ENCODE results near the gene CRISPLD2.
A peak's percentile ranks its signal among the peaks of the same experiment; 100 is the strongest.
"Not testable (repeated sequence)": the region's sequence is repeated elsewhere in the genome, so short reads cannot be mapped to it uniquely, and the experiment has no call there.

Gene CRISPLD2

DNA sequence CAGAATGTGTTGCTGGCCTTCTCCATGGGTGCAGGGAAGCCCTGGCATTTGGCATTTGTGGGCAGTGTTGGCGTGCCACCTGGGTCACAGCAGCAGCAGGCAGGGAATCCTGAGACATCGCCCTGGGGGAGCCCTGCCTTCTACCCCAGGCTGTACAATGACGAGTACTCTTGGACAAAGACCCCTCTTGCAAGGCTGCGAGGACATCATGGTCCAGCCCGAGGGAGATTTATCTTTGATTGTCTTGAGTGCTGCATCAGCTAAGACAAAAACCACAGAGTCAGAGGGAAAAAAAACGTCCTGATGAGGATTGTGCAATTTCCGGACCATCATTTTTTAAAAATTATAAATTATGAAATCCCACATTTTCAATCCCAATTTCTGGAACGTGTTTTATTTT lies 3.7 kb downstream of the CRISPLD2 start:
- no peak for DNase-seq

DNA sequence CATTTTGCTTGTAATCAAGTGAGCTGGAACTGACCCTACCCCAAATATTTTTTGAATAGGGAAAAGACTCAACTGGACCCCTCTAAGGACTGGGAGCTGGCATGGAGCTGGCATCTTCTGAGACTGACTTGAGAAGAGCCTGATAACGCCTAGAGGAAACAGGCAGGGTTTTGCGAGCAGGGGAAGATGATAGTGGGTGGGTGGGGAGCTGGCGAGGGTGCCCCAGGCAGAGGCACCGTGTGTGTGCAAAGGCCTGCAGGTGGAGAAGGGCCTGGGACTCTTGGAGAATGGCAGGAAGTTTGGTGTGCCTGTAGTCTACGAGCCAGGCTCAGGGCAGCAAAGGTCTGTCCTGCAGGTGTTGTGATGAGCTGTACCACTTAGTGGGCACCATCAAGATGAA lies 4.1 kb downstream of the CRISPLD2 start:
- DNase-seq = no peak

- DNase-seq = no peak
These were observed 6.2 kb downstream of the CRISPLD2 start for GRCh38 chr16:84825896-84826557.

GRCh38 chr16:84826558-84826941 lies 6.8 kb downstream of the CRISPLD2 start:
- DNase-seq = no peak

DNA sequence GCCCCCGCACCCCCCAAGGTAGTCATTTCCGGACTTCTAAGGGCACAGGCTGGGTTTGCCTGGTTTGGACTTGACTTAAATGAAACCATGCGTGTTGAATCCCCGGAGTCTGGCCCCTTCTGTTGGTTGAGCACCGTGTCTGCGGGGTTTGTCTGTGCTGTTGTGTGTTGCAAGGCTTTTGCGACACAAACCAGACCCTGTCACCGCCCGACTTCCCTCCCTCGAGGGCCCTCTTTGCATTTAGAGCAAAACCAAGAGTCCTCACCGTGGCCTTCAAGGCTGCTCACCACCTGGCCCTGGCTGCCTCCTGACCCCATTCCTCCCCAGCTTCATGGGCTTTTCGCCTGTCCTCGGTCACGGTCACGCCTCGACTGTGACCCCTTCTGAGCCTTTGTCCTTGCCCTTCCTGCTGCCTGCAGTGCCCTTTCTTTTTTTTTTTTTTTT lies 7.4 kb downstream of the CRISPLD2 start:
- DNase-seq = no peak

GRCh38 chr16:84827897-84828296 lies 8.1 kb downstream of the CRISPLD2 start:
- DNase-seq = no peak

DNA sequence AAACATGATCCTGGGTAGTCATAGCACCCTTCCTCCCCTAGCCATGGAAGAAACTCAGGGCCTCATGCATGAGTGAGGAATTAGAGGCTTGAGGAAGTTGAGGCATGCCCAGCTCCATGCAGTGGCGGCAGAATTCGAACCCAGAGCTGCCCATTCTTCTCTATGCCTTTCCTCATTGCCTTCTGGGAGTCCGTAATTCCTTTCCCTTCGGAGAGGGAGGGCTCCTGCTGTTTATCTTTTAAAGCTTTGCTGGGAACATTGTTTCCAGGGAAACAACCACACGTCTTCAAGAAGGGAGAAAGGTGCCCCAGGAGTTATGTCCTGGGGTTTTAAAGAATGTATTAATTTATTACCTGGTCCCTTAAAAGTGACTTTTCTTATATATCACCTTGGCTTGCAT lies 8.5 kb downstream of the CRISPLD2 start:
- no peak for DNase-seq

DNA sequence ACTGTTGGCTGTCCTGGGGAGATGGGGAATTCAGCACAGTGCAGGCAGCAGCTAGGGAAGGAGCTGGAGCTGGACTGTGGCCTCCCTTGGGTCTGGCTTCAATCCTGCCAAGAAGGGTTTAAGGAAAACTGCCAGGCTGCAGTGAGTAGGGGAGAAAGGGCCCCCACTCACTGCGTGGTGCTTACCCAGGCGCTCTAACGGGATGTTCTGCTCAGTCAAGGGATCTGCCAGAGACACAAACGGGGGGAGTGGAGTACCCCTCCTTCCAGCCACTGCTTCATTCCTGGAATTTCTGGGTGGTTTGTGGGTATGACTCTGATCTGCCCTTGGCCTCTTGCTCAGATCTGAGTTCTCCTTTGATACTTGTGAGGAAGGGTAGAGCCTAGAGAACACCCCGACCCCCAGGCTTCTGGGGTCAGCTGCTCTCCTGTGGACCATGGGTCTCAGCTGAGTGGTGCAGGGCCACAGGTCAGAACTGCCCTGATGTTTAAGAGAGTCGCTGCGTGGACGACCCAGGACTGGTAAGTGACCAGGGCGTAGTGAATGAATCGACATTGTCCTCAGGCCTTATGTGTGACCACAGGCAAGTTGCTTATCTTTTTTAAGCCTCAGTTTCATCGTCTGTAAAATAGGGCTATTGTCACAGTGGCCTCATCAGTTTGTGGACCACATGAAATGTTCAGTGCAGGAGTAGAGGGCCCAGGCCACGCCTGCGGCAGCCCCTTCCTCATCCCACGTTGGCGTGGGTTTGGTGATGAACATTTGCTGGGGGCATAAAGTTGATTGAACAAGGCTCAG lies 9.6 kb downstream of the CRISPLD2 start:
- DNase-seq = no peak

DNA sequence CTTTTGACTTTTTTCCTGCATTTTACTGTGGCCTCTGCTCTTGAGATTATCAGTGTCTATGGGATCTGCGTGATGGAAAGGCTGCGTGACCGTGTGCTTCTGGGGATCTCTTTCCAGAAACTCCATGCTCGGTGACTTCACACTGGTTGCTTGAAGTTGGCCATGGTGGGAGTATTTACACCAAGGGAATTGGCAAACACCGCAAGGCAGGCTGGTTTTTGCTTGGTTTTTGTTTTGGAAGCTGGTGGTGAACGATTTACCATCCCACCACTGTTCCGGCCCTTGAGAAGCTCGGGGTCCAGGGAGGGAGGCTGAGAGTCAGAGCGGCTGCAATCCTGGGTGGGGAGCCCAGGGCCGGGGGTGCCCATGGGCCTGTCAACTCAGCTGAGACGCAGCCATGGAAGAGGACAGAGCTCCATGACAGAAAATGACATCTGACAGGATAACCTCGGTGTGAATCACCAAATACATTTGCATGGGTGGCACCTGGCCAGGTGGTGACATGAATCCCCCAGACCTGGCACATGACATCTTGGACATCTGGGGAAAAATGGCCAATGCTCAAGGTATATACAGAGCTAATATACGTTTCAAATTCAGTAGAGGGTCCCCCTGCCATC lies 11.1 kb downstream of the CRISPLD2 start:
- DNase-seq = no peak

GRCh38 chr16:84831728-84832127 lies 11.9 kb downstream of the CRISPLD2 start:
- DNase-seq = not testable (repeated sequence)

GRCh38 chr16:84832488-84833143 lies 12.8 kb downstream of the CRISPLD2 start:
- DNase-seq = no peak

DNA sequence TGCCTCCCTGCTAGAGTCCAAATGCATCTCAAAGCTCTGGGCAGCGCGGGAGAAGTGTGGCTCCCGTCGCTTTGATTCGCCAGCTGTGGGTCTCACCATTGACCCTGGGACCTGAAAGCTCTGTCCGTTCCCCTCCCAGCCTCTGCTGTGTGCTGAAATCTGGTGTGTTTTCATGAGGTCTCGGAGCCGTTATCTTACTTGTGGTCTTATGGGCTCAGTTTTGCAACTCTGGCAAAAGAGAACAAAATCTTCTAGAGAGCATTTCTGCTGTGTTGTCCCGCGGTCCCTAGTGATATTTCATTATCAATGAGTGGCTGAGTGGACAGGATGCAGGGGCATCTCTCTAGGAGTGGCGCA lies 13.3 kb downstream of the CRISPLD2 start:
- DNase-seq = no peak

GRCh38 chr16:84833542-84834402 lies 14.0 kb downstream of the CRISPLD2 start:
- DNase-seq = no peak

GRCh38 chr16:84834403-84834772 lies 14.6 kb downstream of the CRISPLD2 start:
- no peak for DNase-seq

DNA sequence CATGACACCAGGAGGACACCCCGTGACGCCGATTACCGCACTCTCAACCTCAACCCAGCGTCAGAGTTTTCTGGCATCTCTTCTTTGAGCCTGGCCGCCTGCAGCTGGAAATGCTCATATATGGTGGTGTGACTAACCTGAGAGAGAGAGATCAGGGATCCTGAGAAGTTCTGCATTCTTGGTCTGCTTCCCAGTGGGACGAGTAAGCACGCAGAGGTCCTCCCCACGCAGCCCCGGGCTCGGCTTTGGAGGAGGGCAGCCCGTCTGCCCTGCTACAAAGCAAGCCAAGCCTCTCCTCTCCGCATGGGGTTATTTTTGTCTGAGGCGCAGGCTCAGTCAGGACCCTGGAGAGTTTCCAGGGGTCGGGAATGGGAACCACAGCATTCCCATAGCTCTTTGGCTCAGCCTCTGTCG lies 16.5 kb downstream of the CRISPLD2 start:
- no peak for DNase-seq

DNA sequence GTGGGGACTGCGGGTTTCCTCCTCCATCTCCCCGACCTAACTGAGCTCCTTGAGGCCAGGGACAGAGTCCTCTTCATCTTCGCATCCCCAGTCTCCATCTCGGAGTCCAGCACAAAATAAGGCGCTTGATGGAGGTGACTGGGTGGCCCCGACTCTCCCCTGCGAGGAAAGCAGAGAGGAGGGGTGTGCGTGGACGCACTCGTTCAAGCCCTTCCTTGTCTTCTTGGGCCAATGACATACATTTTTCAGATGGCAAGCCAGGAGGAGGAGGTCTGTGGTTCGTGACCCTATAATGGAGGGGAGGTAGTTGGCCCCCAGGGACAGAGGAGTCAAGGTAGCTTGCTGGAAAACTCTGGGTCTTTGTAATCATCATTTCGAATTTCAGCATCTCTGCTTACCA lies 17.2 kb downstream of the CRISPLD2 start:
- DNase-seq = no peak

DNA sequence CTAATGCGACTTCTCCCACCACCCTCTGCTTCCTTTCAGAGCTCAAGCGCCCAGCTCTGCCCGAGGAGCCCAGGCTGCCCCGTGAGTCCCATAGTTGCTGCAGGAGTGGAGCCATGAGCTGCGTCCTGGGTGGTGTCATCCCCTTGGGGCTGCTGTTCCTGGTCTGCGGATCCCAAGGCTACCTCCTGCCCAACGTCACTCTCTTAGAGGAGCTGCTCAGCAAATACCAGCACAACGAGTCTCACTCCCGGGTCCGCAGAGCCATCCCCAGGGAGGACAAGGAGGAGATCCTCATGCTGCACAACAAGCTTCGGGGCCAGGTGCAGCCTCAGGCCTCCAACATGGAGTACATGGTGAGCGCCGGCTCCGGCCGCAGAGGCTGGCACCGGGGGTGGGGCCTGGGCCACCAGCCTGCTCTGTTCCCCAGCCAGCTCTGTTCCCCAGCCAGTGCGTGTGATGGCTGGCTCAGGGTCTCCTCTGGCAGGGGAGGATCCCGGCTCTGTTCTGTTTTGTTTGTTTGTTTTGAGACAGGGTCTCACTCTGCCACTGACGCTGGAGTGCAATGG lies 18.7 kb downstream of the CRISPLD2 start:
- no peak for DNase-seq

GRCh38 chr16:84839054-84839453 lies 19.3 kb downstream of the CRISPLD2 start:
- DNase-seq = peak; percentile 25

- no peak for DNase-seq
These were observed 20.2 kb downstream of the CRISPLD2 start for GRCh38 chr16:84839956-84840355.

DNA sequence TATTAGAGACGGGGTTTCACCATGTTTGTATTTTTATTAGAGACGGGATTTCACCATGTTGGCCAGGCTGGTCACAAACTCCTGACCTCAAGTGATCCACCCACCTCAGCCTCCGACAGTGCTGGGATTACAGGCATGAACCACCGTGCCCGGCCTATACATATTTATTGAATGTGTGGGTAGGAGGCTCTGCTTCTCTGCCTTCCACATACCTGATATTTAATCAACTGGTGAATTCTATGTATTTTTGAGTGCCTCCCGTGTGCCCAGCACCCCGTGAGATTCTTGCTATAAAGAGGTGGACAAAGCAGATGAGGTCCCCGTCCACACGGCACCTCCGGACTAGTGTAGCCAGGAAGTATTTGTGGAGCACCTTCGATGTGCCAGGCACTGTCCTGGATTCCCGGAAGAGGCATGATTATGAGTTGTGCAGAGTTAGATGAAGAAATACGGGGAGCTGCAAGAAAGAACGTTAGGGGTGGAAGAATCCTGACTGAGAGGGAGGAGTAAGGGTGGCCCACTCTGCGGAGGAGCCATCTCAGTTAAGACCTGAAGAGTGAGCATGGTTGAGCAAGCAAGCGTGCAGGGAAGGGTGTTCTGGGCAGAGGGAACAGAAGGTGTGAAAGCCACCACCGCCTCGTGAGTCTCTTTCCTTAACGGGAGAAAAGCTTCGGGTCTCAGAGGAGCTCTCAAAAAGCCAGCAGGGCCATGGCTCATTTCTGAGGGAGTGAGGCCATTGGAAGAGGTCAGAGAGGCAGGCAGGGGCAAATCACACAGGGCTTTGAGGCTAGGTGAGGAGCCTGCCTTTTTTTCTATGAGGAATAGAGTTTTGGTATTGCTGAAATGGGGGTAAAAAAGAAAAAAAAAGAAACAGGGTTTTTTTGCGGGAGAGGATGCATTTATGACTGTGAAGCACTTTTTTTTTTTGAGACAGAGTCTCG lies 21.2 kb downstream of the CRISPLD2 start:
- no peak for DNase-seq

DNA sequence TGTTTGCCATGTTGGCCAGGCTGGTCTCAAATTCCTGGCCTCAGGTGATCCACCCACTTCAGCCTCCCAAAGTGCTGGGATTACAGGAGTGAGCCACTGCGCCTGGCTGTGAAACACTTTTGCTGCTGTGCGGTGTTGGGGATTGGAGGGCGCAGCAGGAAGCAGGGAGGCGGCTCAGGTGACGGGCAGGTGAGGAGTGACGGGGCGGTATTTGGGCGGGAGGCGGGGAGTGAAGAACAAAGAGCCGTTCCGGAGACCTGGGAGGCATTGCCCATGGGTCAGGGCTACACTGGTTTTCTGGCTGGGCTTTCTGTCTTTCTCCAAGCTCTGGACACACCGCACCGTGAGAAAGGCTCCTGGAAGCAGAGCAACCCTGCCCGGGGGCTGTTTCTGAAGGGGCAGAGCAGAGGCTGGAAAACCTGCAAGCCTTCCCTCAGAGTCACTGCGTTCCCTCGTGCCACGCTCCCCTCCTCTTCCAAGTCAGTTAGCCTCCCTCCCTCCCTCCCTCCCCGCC lies 22.1 kb downstream of the CRISPLD2 start:
- DNase-seq = peak; percentile 91
